ENCODE results near the gene IFFO2.
A peak's percentile ranks its signal among the peaks of the same experiment; 100 is the strongest.

The IFFO2 gene

DNA sequence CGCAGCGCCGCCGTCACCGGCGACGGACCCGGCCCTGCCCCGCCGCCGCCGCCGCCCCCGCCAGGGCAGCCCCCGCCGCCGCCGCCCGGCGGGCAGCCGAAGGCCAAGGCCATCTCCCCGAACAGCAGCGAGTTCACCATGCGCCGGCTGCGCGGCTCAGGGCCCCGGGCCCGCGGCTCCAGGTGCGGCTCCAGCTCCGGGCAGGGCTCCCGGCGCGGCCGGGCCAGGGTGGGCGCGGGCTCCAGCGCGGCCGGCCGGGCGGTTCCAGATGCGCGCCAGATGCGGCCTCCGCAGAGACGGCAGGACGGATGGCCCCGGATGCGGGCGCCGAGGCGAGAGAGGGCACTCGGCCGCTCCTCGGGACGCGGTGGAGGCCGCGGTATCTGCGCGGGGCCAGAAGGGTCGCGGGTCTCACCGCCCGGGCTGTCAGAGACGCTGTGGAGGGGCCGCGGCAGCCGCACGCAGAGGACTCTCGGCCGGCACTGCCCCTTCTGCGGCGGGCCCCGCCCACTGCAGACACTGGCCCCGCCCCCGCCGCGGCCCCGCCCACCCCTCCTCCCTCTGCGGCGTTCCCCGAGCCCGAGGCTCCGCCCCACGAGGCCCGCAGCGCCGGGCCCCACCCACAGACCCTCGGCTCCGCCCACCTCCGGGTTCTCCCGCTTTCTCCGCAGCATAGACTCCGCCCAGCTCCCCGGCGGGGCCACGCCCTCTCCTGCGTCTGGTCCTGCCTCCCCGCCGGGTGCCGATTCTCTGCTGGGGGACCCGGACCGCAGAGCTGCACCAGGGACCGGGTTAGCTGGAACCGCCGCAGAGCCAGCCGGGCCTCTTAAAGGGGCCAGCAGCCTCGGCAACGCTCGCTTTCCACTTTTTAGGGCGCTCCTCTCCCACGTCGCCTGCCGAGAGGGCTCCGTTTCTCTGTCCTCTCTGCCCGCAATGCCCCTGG lies at the start of gene IFFO2:
IFFO2 (minus strand) TSS at position 484 of the 943 bp plus-strand sequence; CDS start at position 140, 344 bp downstream.
- DNase-seq (ENCODE audit: low spot score) = peak; percentile 99

- no peak for DNase-seq (ENCODE audit: low spot score)
Measured at GRCh38 chr1:19006000-19006399, 49.5 kb upstream of the IFFO2 start.

GRCh38 chr1:19003371-19004290 lies 47.2 kb upstream of the IFFO2 start:
- peak; percentile 28 for DNase-seq (ENCODE audit: low spot score)

DNA sequence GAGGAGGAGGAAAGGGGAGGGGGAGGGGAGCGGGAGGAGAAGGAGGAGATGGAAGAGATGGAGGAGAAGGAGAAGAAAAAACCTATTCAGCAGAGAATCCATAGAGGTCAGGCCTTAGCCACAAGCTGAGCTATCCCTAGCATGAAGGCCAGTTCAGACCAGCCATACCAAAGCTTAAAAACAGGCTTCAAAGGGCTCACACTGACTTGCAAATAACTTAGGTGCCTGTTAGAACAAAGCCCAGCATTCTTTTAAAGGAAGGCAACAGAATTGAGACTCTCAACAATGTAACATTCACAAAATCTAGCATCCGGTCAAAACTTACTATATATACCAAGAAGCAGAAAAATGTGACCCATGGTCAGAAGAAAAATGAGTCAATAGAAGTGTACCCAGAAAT lies 43.6 kb upstream of the IFFO2 start:
- no peak for DNase-seq (ENCODE audit: low spot score)

DNA sequence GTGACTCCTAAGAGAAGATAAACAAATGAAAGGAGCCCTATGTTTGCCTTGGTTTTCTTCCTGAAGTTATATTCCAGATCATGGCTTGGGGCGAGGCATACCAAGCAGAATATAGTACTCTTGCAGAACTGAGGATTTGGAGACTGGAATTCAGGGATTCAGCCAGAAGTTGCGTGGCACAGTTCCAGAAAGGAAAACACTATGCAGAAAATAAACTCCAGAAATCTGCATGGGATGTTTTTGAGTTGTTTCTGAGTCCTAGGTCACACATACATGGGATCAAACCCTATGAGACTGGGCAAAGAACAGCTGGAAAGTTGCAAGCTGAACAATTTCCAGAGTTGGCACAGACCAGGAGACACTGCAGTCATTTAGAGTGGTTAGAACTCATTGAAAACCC lies 42.9 kb upstream of the IFFO2 start:
- no peak for DNase-seq (ENCODE audit: low spot score)

- DNase-seq (ENCODE audit: low spot score) = no peak
Measured at GRCh38 chr1:18998016-18998724, 41.7 kb upstream of the IFFO2 start.

DNA sequence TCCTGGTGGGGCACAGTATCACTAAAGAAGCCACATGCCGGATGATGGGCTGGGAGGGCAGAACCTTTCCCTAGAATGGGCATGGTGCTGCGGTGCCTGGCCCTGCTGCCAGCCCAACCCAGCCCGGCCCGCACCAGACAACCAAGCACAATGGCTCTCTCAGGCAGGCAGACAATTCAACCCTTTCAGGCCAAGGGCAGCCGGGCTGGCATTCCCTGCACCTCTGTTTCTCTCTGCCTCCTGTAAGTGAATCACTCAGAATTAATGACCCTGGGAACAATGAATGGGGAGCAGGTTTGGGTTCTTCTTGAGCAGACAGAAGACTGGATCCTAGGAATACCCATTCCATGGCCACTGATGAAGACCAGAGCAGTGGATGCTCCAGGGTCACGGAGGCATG lies 41.0 kb upstream of the IFFO2 start:
- DNase-seq (ENCODE audit: low spot score) = no peak

- no peak for DNase-seq (ENCODE audit: low spot score)
Measured at GRCh38 chr1:18996548-18997177, 40.2 kb upstream of the IFFO2 start.

GRCh38 chr1:18994381-18994780 lies 37.9 kb upstream of the IFFO2 start:
- DNase-seq (ENCODE audit: low spot score) = no peak

- no peak for DNase-seq (ENCODE audit: low spot score)
Measured at GRCh38 chr1:18992646-18993045, 36.2 kb upstream of the IFFO2 start.

- DNase-seq (ENCODE audit: low spot score) = no peak
Measured at GRCh38 chr1:18991585-18991984, 35.1 kb upstream of the IFFO2 start.

- DNase-seq (ENCODE audit: low spot score) = no peak
Measured at GRCh38 chr1:18989896-18990295, 33.4 kb upstream of the IFFO2 start.

GRCh38 chr1:18989176-18989799 lies 32.8 kb upstream of the IFFO2 start:
- DNase-seq (ENCODE audit: low spot score) = no peak

GRCh38 chr1:18981242-18981641 lies 24.8 kb upstream of the IFFO2 start:
- DNase-seq (ENCODE audit: low spot score) = no peak

GRCh38 chr1:18978706-18979105 lies 22.2 kb upstream of the IFFO2 start:
- no peak for DNase-seq (ENCODE audit: low spot score)

DNA sequence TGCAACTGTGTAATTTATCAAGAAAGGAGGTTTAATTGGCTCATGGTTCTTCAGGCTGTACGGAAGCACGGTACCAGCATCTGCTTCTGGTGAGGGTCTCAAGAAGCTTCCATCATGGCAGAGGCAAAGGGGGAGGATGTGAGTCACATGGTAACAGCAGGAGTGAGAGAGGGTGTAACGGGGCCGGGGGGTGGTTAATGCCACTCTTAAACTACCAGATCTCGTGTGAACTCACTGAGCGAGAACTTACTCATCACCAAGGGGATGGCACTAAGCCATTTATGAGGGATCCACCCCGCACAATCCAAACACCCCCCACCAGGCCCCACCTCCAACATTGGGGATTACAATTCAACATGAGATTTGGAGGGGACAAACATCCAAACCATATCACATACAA lies 21.0 kb upstream of the IFFO2 start:
- DNase-seq (ENCODE audit: low spot score) = no peak

- no peak for DNase-seq (ENCODE audit: low spot score)
Measured at GRCh38 chr1:18976096-18976495, 19.6 kb upstream of the IFFO2 start.

DNA sequence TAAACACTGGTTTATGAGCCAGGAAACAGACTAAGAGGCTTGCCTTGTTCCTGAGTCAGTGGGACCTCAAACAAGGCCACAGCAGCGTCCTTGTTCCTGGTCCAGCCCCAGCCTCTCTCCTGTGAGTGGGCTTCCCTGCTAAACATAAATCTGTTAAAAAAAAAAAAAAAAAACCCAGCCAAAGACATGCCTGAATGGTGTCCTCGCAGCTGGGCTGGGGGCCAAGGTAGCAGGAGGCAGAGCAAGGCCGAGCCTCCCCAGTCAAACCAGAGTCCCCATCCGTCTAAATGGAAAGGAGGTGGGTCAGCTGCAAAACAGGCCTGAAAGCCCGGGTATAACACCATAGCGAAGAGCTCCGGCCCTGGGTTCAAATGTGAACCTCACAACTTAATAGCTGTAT lies 18.1 kb upstream of the IFFO2 start:
- no peak for DNase-seq (ENCODE audit: low spot score)

DNA sequence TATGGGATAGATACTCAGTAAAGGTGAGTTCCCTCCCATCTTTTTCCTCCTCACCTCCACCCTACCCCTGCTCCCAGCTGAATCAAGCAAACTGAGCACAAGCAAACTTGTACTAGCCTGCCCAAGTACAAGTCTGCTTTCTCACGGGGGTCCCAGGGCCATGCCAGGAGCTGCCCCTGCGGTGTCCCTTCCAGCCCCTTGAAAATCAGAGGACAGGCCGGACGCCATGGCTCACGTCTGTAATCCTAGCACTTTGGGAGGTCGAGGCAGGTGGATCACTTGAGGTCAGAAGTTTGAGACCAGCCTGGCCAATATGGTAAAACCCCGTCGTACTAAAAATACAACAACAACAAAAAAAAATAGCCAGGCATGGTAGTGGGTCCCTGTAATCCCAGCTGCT lies 17.5 kb upstream of the IFFO2 start:
- no peak for DNase-seq (ENCODE audit: low spot score)

DNA sequence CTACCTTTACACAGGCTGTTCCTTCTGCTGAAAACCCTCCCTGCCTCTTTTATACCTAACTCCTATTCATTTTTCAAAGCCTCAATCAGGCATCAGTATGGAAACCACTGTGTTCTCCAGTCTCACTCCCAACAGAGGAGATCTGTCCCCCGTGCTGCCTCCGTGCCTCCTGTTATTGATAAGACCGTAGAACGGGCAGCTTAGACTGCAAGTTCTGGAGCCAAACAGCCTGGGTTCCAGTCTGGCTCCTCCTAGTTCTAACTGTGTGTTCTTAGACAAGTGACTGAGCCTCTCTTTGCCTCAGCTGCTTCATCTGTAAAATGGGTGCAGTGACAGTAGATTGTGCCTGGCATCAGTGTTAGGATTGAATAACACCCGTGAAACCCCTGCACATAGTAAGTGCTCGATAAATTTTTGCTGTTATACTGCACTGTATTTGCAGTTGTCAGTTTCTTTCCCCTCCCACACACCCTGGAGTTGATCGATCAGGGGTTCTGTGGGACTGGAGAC lies 17.0 kb upstream of the IFFO2 start:
- no peak for DNase-seq (ENCODE audit: low spot score)

DNA sequence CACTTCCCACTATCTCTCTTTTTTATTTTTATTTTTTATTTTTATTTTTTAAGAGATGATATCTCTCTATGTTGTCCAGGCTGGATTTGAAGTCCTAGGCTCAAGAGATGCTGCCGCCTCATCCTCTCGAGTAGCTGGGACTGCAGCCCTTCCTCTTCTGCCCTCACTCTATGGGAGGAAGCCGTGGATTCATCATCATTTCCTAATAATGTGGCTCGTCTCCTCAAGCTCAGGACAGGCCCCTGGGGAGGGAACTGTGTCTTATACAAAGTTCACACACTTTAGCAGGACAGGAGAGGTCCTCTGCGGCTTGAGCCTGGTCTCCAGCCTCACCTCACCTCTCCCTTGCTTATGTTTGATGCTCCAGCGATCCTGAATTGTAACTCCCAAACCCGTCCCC lies 16.5 kb upstream of the IFFO2 start:
- no peak for DNase-seq (ENCODE audit: low spot score)
